ENCODE results near the gene RBM44.

The RBM44 gene

GRCh38 chr2:237870126-237870525 lies 71.5 kb downstream of the RBM44 start:
- no peaks in the 10 kb centered on the region for H3K27me3 ChIP-seq (ENCODE audit: control insufficient read depth, insufficient read depth, low read length, poor library complexity, severe bottlenecking)
- WGBS, 2 experiments = 90 to 93% methylated on average over 11 of the region's 11 CpGs
- no peak overlapping the region for H3K27ac ChIP-seq (ENCODE audit: insufficient read depth, low read depth, low read length, poor library complexity, severe bottlenecking)
- H3K36me3 ChIP-seq (ENCODE audit: control insufficient read depth, insufficient read depth, low read length) = no peaks in the 10 kb centered on the region
- no peak overlapping the region for H3K4me3 ChIP-seq (ENCODE audit: insufficient read depth, low read depth, low read length)
- H3K4me1 ChIP-seq (ENCODE audit: control insufficient read depth, insufficient read depth, low read length) = no peaks in the 10 kb centered on the region
- no peaks in the 10 kb centered on the region for H3K9me3 ChIP-seq (ENCODE audit: control insufficient read depth, low read length)

DNA sequence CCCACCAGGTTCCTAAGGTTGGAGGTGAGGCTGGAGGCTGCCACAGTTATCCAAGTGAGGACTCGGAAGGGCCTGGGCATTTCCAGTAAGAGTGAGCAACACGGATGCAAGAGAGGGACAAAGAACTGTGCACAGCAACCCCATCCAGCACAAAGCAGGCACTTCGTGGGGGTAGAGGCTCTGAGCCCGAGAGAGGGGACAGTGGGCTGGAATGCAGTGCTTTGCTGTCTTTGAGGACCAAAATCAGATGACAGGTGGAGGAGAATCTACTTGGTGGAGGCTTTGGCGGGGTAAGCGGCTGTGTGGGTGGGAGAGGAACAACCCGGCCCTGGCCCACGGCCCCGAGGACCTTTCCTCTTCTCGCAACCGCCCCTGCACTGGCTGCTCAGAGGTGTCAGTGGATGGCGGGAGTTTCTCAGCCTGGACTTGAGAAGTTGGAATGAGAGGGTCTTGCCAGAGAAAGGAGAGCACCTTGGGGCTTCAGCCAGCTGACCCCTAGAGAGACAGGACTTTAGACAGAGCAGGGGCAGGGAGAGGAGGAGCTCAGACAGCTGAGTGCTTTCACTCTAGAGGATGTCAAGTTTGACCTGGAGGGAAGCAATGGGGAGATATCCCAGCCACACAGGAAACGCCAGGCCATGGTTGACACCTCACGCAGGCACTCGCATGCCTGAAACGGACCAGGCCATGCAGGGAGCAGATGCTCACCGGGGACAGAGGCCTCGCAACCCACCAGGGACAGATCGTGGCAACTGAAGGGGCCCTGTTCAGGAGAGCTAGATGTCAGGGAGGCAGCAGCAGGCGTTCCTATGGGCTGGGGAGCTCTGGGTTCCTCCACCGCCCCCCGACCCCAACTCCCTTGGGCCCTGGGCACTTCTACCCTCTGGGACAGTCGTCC lies 72.4 kb downstream of the RBM44 start:
- Histone ChIP-seq H3K36me3 (ENCODE audit: control insufficient read depth, insufficient read depth, low read length) (no peaks in the 10 kb centered on the region), H3K27me3 (ENCODE audit: control insufficient read depth, insufficient read depth, low read length, poor library complexity, severe bottlenecking) (no peaks in the 10 kb centered on the region), H3K9me3 (ENCODE audit: control insufficient read depth, low read length) (no peaks in the 10 kb centered on the region), H3K4me3 (ENCODE audit: insufficient read depth, low read depth, low read length) (no peak overlapping the region), H3K27ac (ENCODE audit: insufficient read depth, low read depth, low read length, poor library complexity, severe bottlenecking) (no peak overlapping the region), H3K4me1 (ENCODE audit: control insufficient read depth, insufficient read depth, low read length) (no peaks in the 10 kb centered on the region)
- WGBS, 2 experiments = 89% methylated on average over 23 of the region's 23 CpGs

DNA sequence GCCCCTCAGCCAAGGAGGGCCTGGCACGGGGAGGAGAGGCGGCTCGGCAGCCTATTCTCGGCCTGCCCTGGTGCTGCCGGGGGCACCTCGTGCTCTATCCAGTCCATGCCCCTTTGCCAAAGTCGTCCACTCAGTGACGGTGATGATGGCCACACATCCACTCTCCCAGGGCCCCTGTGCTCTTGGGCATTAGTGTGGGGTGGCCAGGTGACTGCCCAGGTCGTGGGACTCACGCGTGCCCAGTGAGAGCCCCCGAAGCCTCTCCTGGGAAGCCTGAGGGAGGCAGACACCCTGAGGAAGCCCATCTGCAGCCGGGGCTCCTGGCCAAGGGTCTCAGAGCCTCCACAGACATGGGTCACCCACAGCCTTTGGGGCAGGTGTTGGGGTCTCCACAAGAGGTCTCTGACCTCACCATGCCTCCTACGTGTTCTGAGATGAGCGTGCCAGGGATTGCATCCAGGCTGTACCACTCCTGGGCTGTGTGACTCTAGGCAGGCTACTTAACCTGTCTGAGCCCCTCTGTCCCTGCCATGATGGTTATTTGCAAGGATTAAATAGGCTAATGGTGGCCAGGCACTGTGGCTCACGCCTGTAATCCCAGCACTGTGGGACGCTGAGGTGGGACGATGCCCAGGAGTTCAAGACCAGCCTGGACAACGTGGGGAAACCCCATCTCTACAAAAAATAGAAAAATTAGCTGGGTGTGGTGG lies 73.8 kb downstream of the RBM44 start:
- whole genome bisulfite sequencing, 2 experiments = 93 to 96% methylated on average over 19 of the region's 19 CpGs
- Histone ChIP-seq H3K4me1 (ENCODE audit: control insufficient read depth, insufficient read depth, low read length) (no peaks in the 10 kb centered on the region), H3K27me3 (ENCODE audit: control insufficient read depth, insufficient read depth, low read length, poor library complexity, severe bottlenecking) (no peaks in the 10 kb centered on the region), H3K36me3 (ENCODE audit: control insufficient read depth, insufficient read depth, low read length) (no peaks in the 10 kb centered on the region), H3K9me3 (ENCODE audit: control insufficient read depth, low read length) (no peaks in the 10 kb centered on the region), H3K27ac (ENCODE audit: insufficient read depth, low read depth, low read length, poor library complexity, severe bottlenecking) (no peak overlapping the region), H3K4me3 (ENCODE audit: insufficient read depth, low read depth, low read length) (no peak overlapping the region)

GRCh38 chr2:237873421-237873831 lies 74.8 kb downstream of the RBM44 start:
- H3K4me1 ChIP-seq (ENCODE audit: control insufficient read depth, insufficient read depth, low read length) = no peaks in the 10 kb centered on the region
- no peak overlapping the region for H3K27ac ChIP-seq (ENCODE audit: insufficient read depth, low read depth, low read length, poor library complexity, severe bottlenecking)
- no peaks in the 10 kb centered on the region for H3K36me3 ChIP-seq (ENCODE audit: control insufficient read depth, insufficient read depth, low read length)
- H3K4me3 ChIP-seq (ENCODE audit: insufficient read depth, low read depth, low read length) = no peak overlapping the region
- WGBS, 2 experiments = 91 to 94% methylated on average over 11 of the region's 11 CpGs
- no peaks in the 10 kb centered on the region for H3K9me3 ChIP-seq (ENCODE audit: control insufficient read depth, low read length)
- H3K27me3 ChIP-seq (ENCODE audit: control insufficient read depth, insufficient read depth, low read length, poor library complexity, severe bottlenecking) = no peaks in the 10 kb centered on the region

DNA sequence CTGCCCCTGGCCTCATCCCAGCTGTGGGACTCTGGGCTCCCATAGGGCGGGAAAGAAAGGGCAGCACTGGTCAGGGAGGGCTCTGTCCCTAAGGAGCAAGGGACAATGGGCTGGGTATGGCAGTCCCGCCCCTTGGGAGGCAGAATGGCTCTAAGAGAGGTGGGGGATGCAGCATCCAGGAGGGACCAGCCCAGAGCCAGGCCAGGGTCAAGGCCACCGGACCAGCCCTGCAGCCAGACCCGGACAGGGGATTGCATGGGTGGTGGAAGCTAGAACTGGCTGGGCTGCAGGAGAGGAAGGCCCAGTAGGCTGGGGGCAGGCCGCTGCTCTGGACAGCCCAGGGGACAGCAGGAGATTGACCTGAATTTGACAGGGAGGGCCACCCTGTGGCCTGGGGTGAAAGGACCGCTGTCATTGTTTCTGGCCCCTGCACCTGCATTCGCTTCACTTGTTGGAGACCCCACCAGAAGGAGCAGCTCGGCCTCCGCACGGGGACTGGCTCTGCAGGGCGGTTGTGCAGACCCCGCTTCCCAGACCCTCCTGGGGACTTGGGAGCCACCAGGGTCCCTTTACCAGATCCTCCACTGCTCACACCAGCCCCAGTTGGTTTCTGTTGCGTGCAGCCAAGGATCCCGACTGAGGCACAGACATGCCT lies 75.4 kb downstream of the RBM44 start:
- Histone ChIP-seq H3K27me3 (ENCODE audit: control insufficient read depth, insufficient read depth, low read length, poor library complexity, severe bottlenecking) (no peaks in the 10 kb centered on the region), H3K9me3 (ENCODE audit: control insufficient read depth, low read length) (no peaks in the 10 kb centered on the region), H3K4me3 (ENCODE audit: insufficient read depth, low read depth, low read length) (no peak overlapping the region), H3K4me1 (ENCODE audit: control insufficient read depth, insufficient read depth, low read length) (no peaks in the 10 kb centered on the region), H3K27ac (ENCODE audit: insufficient read depth, low read depth, low read length, poor library complexity, severe bottlenecking) (no peak overlapping the region), H3K36me3 (ENCODE audit: control insufficient read depth, insufficient read depth, low read length) (no peaks in the 10 kb centered on the region)
- 91 to 92% methylated on average over 14 of the region's 14 CpGs for WGBS, 2 experiments

DNA sequence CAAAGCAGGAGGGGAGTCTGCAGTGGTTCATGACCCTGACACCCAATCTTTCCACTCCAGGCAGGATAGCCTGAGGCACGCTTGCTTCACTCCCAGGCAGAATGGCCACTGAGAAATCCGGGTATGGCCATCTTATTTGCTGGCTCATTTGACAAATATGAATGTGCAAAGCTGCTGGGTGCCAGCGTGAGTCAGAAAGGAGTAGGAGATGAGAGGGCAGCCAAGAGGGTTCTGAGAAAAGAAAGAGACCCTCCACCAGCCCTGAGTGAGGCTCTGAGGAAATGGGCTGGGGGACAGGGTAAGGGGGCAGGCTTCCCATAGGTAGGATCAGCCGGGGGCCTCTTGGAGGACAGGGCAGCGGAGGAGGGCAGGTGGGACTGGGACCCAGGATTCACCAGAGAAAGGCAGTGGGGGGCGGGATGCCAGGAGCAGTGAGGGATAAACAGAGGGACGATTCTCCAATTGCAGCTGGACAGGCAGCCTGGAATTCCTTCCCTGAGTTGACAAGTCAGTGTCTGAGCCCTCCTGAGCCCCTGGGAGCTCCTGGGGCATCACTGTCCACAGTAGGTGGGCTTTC lies 76.1 kb downstream of the RBM44 start:
- H3K36me3 ChIP-seq (ENCODE audit: control insufficient read depth, insufficient read depth, low read length) = no peaks in the 10 kb centered on the region
- H3K4me3 ChIP-seq (ENCODE audit: insufficient read depth, low read depth, low read length) = no peak overlapping the region
- H3K9me3 ChIP-seq (ENCODE audit: control insufficient read depth, low read length) = no peaks in the 10 kb centered on the region
- H3K4me1 ChIP-seq (ENCODE audit: control insufficient read depth, insufficient read depth, low read length) = no peaks in the 10 kb centered on the region
- H3K27ac ChIP-seq (ENCODE audit: insufficient read depth, low read depth, low read length, poor library complexity, severe bottlenecking) = no peak overlapping the region
- no peaks in the 10 kb centered on the region for H3K27me3 ChIP-seq (ENCODE audit: control insufficient read depth, insufficient read depth, low read length, poor library complexity, severe bottlenecking)
- 87 to 88% methylated on average over 7 of the region's 7 CpGs for WGBS, 2 experiments

GRCh38 chr2:237875256-237876060 lies 76.9 kb downstream of the RBM44 start:
- Histone ChIP-seq H3K4me3 (ENCODE audit: insufficient read depth, low read depth, low read length) (no peak overlapping the region), H3K9me3 (ENCODE audit: control insufficient read depth, low read length) (no peaks in the 10 kb centered on the region), H3K27ac (ENCODE audit: insufficient read depth, low read depth, low read length, poor library complexity, severe bottlenecking) (no peak overlapping the region), H3K27me3 (ENCODE audit: control insufficient read depth, insufficient read depth, low read length, poor library complexity, severe bottlenecking) (no peaks in the 10 kb centered on the region), H3K4me1 (ENCODE audit: control insufficient read depth, insufficient read depth, low read length) (no peaks in the 10 kb centered on the region), H3K36me3 (ENCODE audit: control insufficient read depth, insufficient read depth, low read length) (no peaks in the 10 kb centered on the region)
- 83 to 84% methylated on average over 16 of the region's 16 CpGs for WGBS, 2 experiments

GRCh38 chr2:237876061-237876526 lies 77.5 kb downstream of the RBM44 start:
- Histone ChIP-seq H3K27me3 (ENCODE audit: control insufficient read depth, insufficient read depth, low read length, poor library complexity, severe bottlenecking) (no peaks in the 10 kb centered on the region), H3K9me3 (ENCODE audit: control insufficient read depth, low read length) (no peaks in the 10 kb centered on the region), H3K4me3 (ENCODE audit: insufficient read depth, low read depth, low read length) (no peak overlapping the region), H3K4me1 (ENCODE audit: control insufficient read depth, insufficient read depth, low read length) (no peaks in the 10 kb centered on the region), H3K36me3 (ENCODE audit: control insufficient read depth, insufficient read depth, low read length) (no peaks in the 10 kb centered on the region), H3K27ac (ENCODE audit: insufficient read depth, low read depth, low read length, poor library complexity, severe bottlenecking) (no peak overlapping the region)
- WGBS, 2 experiments = 85 to 89% methylated on average over 14 of the region's 14 CpGs

DNA sequence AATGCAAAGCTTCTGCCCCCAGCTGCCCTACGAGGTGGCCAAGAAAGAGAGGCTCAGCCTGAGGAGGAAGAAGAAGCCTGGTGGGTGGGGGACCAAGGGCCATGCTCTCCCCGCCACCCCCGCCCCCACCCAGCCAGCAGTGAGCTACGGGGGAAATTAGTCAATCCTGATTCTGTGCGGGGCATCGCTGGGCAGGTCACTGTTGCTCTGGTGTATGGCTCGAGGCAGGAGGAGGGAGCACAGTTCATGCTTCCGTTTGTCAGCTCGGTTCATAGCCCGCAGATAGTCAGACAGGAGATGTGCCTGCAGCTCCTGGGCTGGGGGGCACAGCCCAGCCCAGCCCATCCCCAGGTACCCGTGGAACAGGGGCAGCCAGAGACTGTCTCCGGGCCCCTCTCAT lies 78.0 kb downstream of the RBM44 start:
- H3K4me1 ChIP-seq (ENCODE audit: control insufficient read depth, insufficient read depth, low read length) = no peaks in the 10 kb centered on the region
- no peak overlapping the region for H3K4me3 ChIP-seq (ENCODE audit: insufficient read depth, low read depth, low read length)
- no peak overlapping the region for H3K27ac ChIP-seq (ENCODE audit: insufficient read depth, low read depth, low read length, poor library complexity, severe bottlenecking)
- no peaks in the 10 kb centered on the region for H3K9me3 ChIP-seq (ENCODE audit: control insufficient read depth, low read length)
- 84% methylated on average over 12 of the region's 12 CpGs for WGBS, 2 experiments
- no peaks in the 10 kb centered on the region for H3K27me3 ChIP-seq (ENCODE audit: control insufficient read depth, insufficient read depth, low read length, poor library complexity, severe bottlenecking)
- H3K36me3 ChIP-seq (ENCODE audit: control insufficient read depth, insufficient read depth, low read length) = no peaks in the 10 kb centered on the region
